Progenitor cell of endocrine pancreas (in vitro differentiated cells): Measurements from ENCODE around the gene MTA3. TPM values are rescaled to one million over a fixed set of nuclear protein-coding genes. Genes with fewer than 3 reads are reported as not detected.

Experiments
- DNase-seq: peaks from one replicate; pipeline ENCODE4 v3.0.0; 2021; ENCODE audit warnings: low spot score; ENCODE audit not compliant: unreplicated experiment
- H3K27ac Mint-ChIP-seq: 2 replicates; pipeline ENCODE4 v1.8.0; 2021; ENCODE audit warnings: mild to moderate bottlenecking, moderate library complexity, mixed read lengths
- H3K27me3 Mint-ChIP-seq: 2 replicates; pipeline ENCODE4 v1.8.0; 2021; ENCODE audit warnings: mixed read lengths
- H3K36me3 Mint-ChIP-seq: 2 replicates; pipeline ENCODE4 v1.8.0; 2022; ENCODE audit warnings: mixed read lengths; ENCODE audit not compliant: insufficient read depth
- H3K4me1 Mint-ChIP-seq: 2 replicates; pipeline ENCODE4 v1.8.0; 2021; ENCODE audit warnings: low read depth, mixed read lengths
- H3K4me3 Mint-ChIP-seq: 2 replicates; pipeline ENCODE4 v1.8.0; 2021; ENCODE audit warnings: low read depth, mild to moderate bottlenecking, moderate library complexity, mixed read lengths
- H3K9me3 Mint-ChIP-seq: 2 replicates; pipeline ENCODE4 v1.8.0; 2021; ENCODE audit warnings: low read depth, mixed read lengths
- long read RNA-seq: library from polyadenylated mRNA; unstranded; transcript quantifications from one replicate; pipeline ENCODE4 v2.0.0, GENCODE V29; 2020
- total RNA-seq: library from RNA; stranded (reverse); gene quantifications from 2 replicates; pipeline ENCODE4 v1.2.1, GENCODE V29; 2021
- TF ChIP-seq, protein P1 (sequence below): fragments of 200-600 bp; sonication (generic); IDR thresholded peaks from one replicate; pipeline ENCODE4 v1.5.0; 2021; ENCODE audit warnings: antibody characterized with exemption, mild to moderate bottlenecking; ENCODE audit not compliant: unreplicated experiment

The MTA3 gene
- total RNA-seq, result 96.0 and 102 TPM in 2 replicates
- long read RNA-seq, transcript MTA3-205 (14 exons, 2,202 nt), result major isoform, 39 of 112 reads
- long read RNA-seq, transcript MTA3-204 (14 exons, 2,041 nt), result minor isoform, 37 of 112 reads
- long read RNA-seq, partial matches to known transcripts, result 15 of 112 reads
- long read RNA-seq, other reads (novel, unspliced or antisense), result 20 of 112 reads

- Mint-ChIP-seq H3K27me3 (no peaks in the 10 kb centered on the region), H3K27ac (peak within 1 kb of the TSS; percentile 92), H3K4me1 (peaks cover 13% of the 10 kb centered on the region), H3K4me3 (peak within 1 kb of the TSS; percentile 84), H3K36me3 (peaks cover 11% of the 10 kb centered on the region), H3K9me3 (no peaks in the 10 kb centered on the region)
- TF ChIP-seq, protein P1, sequence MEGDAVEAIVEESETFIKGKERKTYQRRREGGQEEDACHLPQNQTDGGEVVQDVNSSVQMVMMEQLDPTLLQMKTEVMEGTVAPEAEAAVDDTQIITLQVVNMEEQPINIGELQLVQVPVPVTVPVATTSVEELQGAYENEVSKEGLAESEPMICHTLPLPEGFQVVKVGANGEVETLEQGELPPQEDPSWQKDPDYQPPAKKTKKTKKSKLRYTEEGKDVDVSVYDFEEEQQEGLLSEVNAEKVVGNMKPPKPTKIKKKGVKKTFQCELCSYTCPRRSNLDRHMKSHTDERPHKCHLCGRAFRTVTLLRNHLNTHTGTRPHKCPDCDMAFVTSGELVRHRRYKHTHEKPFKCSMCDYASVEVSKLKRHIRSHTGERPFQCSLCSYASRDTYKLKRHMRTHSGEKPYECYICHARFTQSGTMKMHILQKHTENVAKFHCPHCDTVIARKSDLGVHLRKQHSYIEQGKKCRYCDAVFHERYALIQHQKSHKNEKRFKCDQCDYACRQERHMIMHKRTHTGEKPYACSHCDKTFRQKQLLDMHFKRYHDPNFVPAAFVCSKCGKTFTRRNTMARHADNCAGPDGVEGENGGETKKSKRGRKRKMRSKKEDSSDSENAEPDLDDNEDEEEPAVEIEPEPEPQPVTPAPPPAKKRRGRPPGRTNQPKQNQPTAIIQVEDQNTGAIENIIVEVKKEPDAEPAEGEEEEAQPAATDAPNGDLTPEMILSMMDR, result no peak
- DNase-seq, result peak; percentile 52
Measured at GRCh38 chr2:42568401-42569115, at the start of gene MTA3. TSS of gene MTA3 (plus strand) at chr2:42568632. CDS start at chr2:42568746, 114 bp downstream.

- H3K4me1 Mint-ChIP-seq, result no peaks in the 10 kb centered on the region
- no peaks in the 10 kb centered on the region for H3K36me3 Mint-ChIP-seq
- no peak overlapping the region for H3K4me3 Mint-ChIP-seq
- no peak for DNase-seq
- TF ChIP-seq, protein P1, result no peak
- H3K27ac Mint-ChIP-seq, result no peak overlapping the region
- no peaks in the 10 kb centered on the region for H3K27me3 Mint-ChIP-seq
- no peaks in the 10 kb centered on the region for H3K9me3 Mint-ChIP-seq
Measured at GRCh38 chr2:42519624-42520023, 48.8 kb upstream of the MTA3 start.

- DNase-seq, result no peak
- Mint-ChIP-seq H3K27ac (no peak overlapping the region), H3K36me3 (no peaks in the 10 kb centered on the region), H3K9me3 (no peaks in the 10 kb centered on the region), H3K4me3 (no peak overlapping the region), H3K4me1 (no peaks in the 10 kb centered on the region), H3K27me3 (no peaks in the 10 kb centered on the region)
- TF ChIP-seq, protein P1, result no peak
Measured at GRCh38 chr2:42522035-42522434, 46.4 kb upstream of the MTA3 start.

GRCh38 chr2:42523341-42523740, 45.1 kb upstream of the MTA3 start:
- no peaks in the 10 kb centered on the region for H3K4me1 Mint-ChIP-seq
- no peak for DNase-seq
- H3K9me3 Mint-ChIP-seq, result no peaks in the 10 kb centered on the region
- H3K27me3 Mint-ChIP-seq, result no peaks in the 10 kb centered on the region
- H3K27ac Mint-ChIP-seq, result no peak overlapping the region
- H3K36me3 Mint-ChIP-seq, result no peaks in the 10 kb centered on the region
- TF ChIP-seq, protein P1, result no peak
- H3K4me3 Mint-ChIP-seq, result no peak overlapping the region

GRCh38 chr2:42532397-42532796, 36.0 kb upstream of the MTA3 start:
- Mint-ChIP-seq H3K4me1 (no peaks in the 10 kb centered on the region), H3K36me3 (no peaks in the 10 kb centered on the region), H3K9me3 (no peaks in the 10 kb centered on the region), H3K4me3 (no peak overlapping the region), H3K27me3 (no peaks in the 10 kb centered on the region), H3K27ac (no peak overlapping the region)
- TF ChIP-seq, protein P1, result no peak
- no peak for DNase-seq
